Stimulated activated naive CD8-positive, alpha-beta T cell treated with anti-CD3 and anti-CD28 coated beads, Interleukin-15, amount 100 ng/mL, for 72 hours (primary cell): ENCODE measurements around the gene CCR6.
"Not testable (repeated sequence)": the region's sequence is repeated elsewhere in the genome, so short reads cannot be mapped to it uniquely, and the experiment has no call there.

Experiments
- ATAC-seq: fragments of 150-1000 bp; cut with Tn5 transposase; 2 replicates; pipeline ENCODE4 v1.10.0; 2021; ENCODE audit warnings: mild to moderate bottlenecking, moderate library complexity
- DNase-seq, 2 donors: peaks; one replicate each; pipeline ENCODE4 v3.0.0; 2021 to 2022
- H3K27ac Mint-ChIP-seq, 2 donors: one replicate each; pipeline ENCODE4 v1.8.0; 2022; ENCODE audit warnings: mild to moderate bottlenecking in 2 of 2, mixed read lengths in 2 of 2, moderate library complexity in 2 of 2
- H3K27me3 Mint-ChIP-seq: one replicate; pipeline ENCODE4 v1.8.0; 2022; ENCODE audit warnings: mixed read lengths
- H3K4me1 Mint-ChIP-seq: one replicate; pipeline ENCODE4 v1.8.0; 2022; ENCODE audit warnings: mild to moderate bottlenecking, mixed read lengths
- H3K4me3 Mint-ChIP-seq, 2 donors: one replicate each; pipeline ENCODE4 v1.8.0; 2022; ENCODE audit warnings: mild to moderate bottlenecking in 2 of 2, mixed read lengths in 2 of 2, moderate library complexity in 1 of 2
- H3K9me3 Mint-ChIP-seq, 2 donors: one replicate each; pipeline ENCODE4 v1.8.0; 2022; ENCODE audit warnings: mixed read lengths in 2 of 2

The CCR6 gene

GRCh38 chr6:167187275-167187674, 64.4 kb downstream of the CCR6 start:
- not testable (repeated sequence) for H3K4me1 Mint-ChIP-seq, ATAC-seq, H3K9me3 Mint-ChIP-seq, H3K27ac Mint-ChIP-seq, H3K27me3 Mint-ChIP-seq, H3K4me3 Mint-ChIP-seq, DNase-seq
